HCT116 (cell line): ENCODE measurements around the gene RNF13. TPM values are rescaled to one million over a fixed set of nuclear protein-coding genes. Genes with fewer than 3 reads are reported as not detected.

Experiments
- ATAC-seq: fragments of 200-7000 bp; cut with Tn5 transposase; 2 replicates; pipeline ENCODE4 v1.9.1; 2020; ENCODE audit warnings: mild to moderate bottlenecking, moderate library complexity
- BruUV-seq: library from RNA; stranded (reverse); fragments of 400-500 nt; replicated peaks from 2 replicates; lab custom pipeline; 2021; lab: Mats Ljungman, UMichigan
- CTCF ChIA-PET: fragments of 300-600 bp; sonication (Branson Sonifier 250); formaldehyde crosslinking; loops from one replicate; lab custom pipeline; 2021; ENCODE audit warnings: antibody characterized with exemption; lab: Charles Lee
- POLR2A ChIA-PET: fragments of 300-600, 350-600 bp; sonication (Branson Sonifier 250); formaldehyde crosslinking; loops from one replicate; lab custom pipeline; 2021; ENCODE audit warnings: antibody characterized with exemption; lab: Charles Lee
- RAD21 ChIA-PET, 2 experiments: fragments of 300-600 bp; sonication (Branson Sonifier 250); formaldehyde crosslinking; loops; one replicate each; lab custom pipeline; 2023; ENCODE audit warnings: low total read pairs in 2 of 2; ENCODE audit not compliant: uncharacterized antibody in 2 of 2, unreplicated experiment in 2 of 2, low non-redundant PET in 1 of 2; lab: Charles Lee
- DNase-seq: peaks from one replicate; pipeline ENCODE4 v3.0.0-alpha.2; 2010; ENCODE audit warnings: low read depth, low spot score
- H2AFZ ChIP-seq: fragments of 200-600 bp; shearing (Covaris generic), sonication (generic); 2 replicates; pipeline ENCODE4 v1.6.1; 2017; ENCODE audit warnings: low read depth, mixed run types, mixed read lengths, antibody characterized with exemption, low read length; ENCODE audit not compliant: poor library complexity, severe bottlenecking
- H3K27ac ChIP-seq: 2 replicates; pipeline ENCODE4 v1.5.1; 2012; ENCODE audit warnings: low read depth, low read length
- H3K27me3 ChIP-seq: fragments of 200-600 bp; sonication (generic); 2 replicates; pipeline ENCODE4 v1.6.1; 2016; ENCODE audit warnings: mixed run types, low read length, mixed read lengths; ENCODE audit not compliant: insufficient read depth
- H3K36me3 ChIP-seq, 2 experiments: fragments of 200-500 bp in 1 of 2; fragments of 200-600 bp in 1 of 2; sonication (Bioruptor generic) in 1 of 2; sonication (generic) in 1 of 2; 2 replicates each; pipeline versions ENCODE4 v1.5.1 to v1.6.1; 2014 to 2016; ENCODE audit warnings: low read length in 2 of 2, inconsistent platforms in 1 of 2, mixed read lengths in 1 of 2, mixed run types in 1 of 2; ENCODE audit not compliant: insufficient read depth in 2 of 2, control insufficient read depth in 1 of 2
- H3K4me1 ChIP-seq, 2 experiments: fragments of 200-600 bp in 1 of 2; sonication (generic) in 1 of 2; 2 replicates each; pipeline versions ENCODE4 v1.5.1 to v1.6.1; 2012 to 2017; ENCODE audit warnings: low read length in 2 of 2, inconsistent platforms in 1 of 2, mild to moderate bottlenecking in 1 of 2, mixed read lengths in 1 of 2, mixed run types in 1 of 2, moderate library complexity in 1 of 2; ENCODE audit not compliant: insufficient read depth in 2 of 2, control insufficient read depth in 1 of 2
- H3K4me2 ChIP-seq: fragments of 200-600 bp; sonication (generic); 2 replicates; pipeline ENCODE4 v1.6.1; 2017; ENCODE audit warnings: mixed run types, low read length, mixed read lengths
- H3K4me3 ChIP-seq, 2 experiments: fragments of 200-600 bp in 1 of 2; sonication (generic) in 1 of 2; replicated peaks in 1 of 2; 2 replicates each; pipeline ENCODE4 v1.5.1; 2011 to 2016; ENCODE audit warnings: low read length in 2 of 2, control low read depth in 1 of 2, low read depth in 1 of 2, mild to moderate bottlenecking in 1 of 2, mixed read lengths in 1 of 2, mixed run types in 1 of 2
- H3K79me2 ChIP-seq: fragments of 200-600 bp; sonication (generic); 2 replicates; pipeline ENCODE4 v1.6.1; 2017; ENCODE audit warnings: mild to moderate bottlenecking, mixed run types, low read length, moderate library complexity, mixed read lengths; ENCODE audit not compliant: insufficient read depth
- H3K9ac ChIP-seq: fragments of 200-600 bp; sonication (generic); 2 replicates; pipeline ENCODE4 v1.6.1; 2016; ENCODE audit warnings: low read length, mixed read lengths
- H3K9me2 ChIP-seq: fragments of 200-600 bp; sonication (generic), shearing (Covaris generic); 2 replicates; pipeline ENCODE4 v1.6.1; 2017; ENCODE audit warnings: mixed run types, mild to moderate bottlenecking, moderate library complexity; ENCODE audit not compliant: insufficient read depth
- H3K9me3 ChIP-seq, 2 experiments: fragments of 200-500 bp in 1 of 2; fragments of 200-600 bp in 1 of 2; sonication (Bioruptor generic) in 1 of 2; sonication (generic) in 1 of 2; 2 replicates each; pipeline ENCODE4 v1.6.1; 2014 to 2017; ENCODE audit warnings: low read length in 2 of 2, mixed read lengths in 2 of 2, inconsistent platforms in 1 of 2, low read depth in 1 of 2, mild to moderate bottlenecking in 1 of 2, mixed run types in 1 of 2, moderate library complexity in 1 of 2; ENCODE audit not compliant: control insufficient read depth in 1 of 2, insufficient read depth in 1 of 2
- H4K20me1 ChIP-seq: fragments of 200-600 bp; sonication (generic), shearing (Covaris generic); 2 replicates; pipeline ENCODE4 v1.6.1; 2017; ENCODE audit warnings: mixed run types, mild to moderate bottlenecking, moderate library complexity; ENCODE audit not compliant: insufficient read depth
- EGR1 ChIP-seq: IDR thresholded peaks from 2 replicates; pipeline ENCODE4 v1.6.1; 2012; ENCODE audit warnings: low read depth
- ELF1 ChIP-seq: IDR thresholded peaks from 2 replicates; pipeline ENCODE4 v1.6.1; 2012; ENCODE audit warnings: low read depth, borderline replicate concordance
- EZH2phosphoT487 ChIP-seq: fragments of 200-600 bp; IDR thresholded peaks from 2 replicates; pipeline ENCODE4 v1.6.1; 2018; ENCODE audit warnings: antibody characterized with exemption, borderline replicate concordance
- JUND ChIP-seq: IDR thresholded peaks from 2 replicates; pipeline ENCODE4 v1.6.1; 2012
- REST ChIP-seq: IDR thresholded peaks from 2 replicates; pipeline ENCODE4 v1.6.1; 2012; ENCODE audit warnings: low read depth
- TCF7L2 ChIP-seq: IDR thresholded peaks from 2 replicates; pipeline ENCODE4 v1.7.0; 2011; ENCODE audit warnings: borderline replicate concordance, inconsistent platforms; ENCODE audit not compliant: insufficient read depth, insufficient read length; ENCODE audit errors: extremely low read depth
- YY1 ChIP-seq: IDR thresholded peaks from 2 replicates; pipeline ENCODE4 v1.6.1; 2011; ENCODE audit warnings: low read length, low read depth, moderate library complexity, mild to moderate bottlenecking; ENCODE audit not compliant: insufficient replicate concordance; ENCODE audit errors: extremely low read depth
- ZFX ChIP-seq: fragments of 450-650 bp; IDR thresholded peaks from 2 replicates; pipeline ENCODE4 v1.6.1; 2017
- intact Hi-C: fragments of 100-400 bp; cut with micrococcal nuclease; formaldehyde crosslinking; loops from 2 replicates; pipeline ENCODE4 v1.10.0; 2022
- total RNA-seq: library from RNA; stranded (reverse); gene quantifications from one replicate; pipeline ENCODE4 v1.2.1, GENCODE V29; 2021; ENCODE audit not compliant: unreplicated experiment

RNF13 gene
- total RNA-seq, 1 experiment from 2014 or later: 39.9 TPM

DNA sequence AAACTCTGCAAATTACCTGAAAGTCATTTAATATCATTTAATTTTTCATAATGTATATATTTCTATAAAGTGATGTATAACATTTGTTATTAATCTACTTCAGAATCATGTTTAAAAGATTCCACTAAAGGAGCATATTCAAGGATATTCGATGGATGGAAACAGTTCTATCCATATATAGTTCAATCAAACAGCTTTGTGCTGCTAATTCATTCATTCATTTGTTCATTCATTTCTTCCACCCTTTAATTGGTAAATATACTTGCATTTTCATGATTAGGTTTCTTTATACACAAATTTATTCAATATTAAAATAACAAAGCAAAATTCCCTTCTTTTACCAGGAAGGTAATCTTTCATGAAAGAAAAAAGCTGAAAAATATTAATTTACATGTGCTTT is 64.7 kb downstream of the RNF13 start:
- DNase-seq: no peak

More for the DNA sequence above, 64.7 kb downstream of the RNF13 start:
- RAD21 ChIA-PET: interaction anchor here in 1 of 2 experiments (0.7 kb wide), 1 partner anchor 12 kb away, joined by 3 read pairs; no protein-coding TSS in a partner anchor
- Histone ChIP-seq H3K36me3 (0 out of 4 replicates have a peak, but pooled peaks cover 0 to 3% of the 10 kb centered on the region in 2 experiments), H3K4me1 (no peaks in the 10 kb centered on the region), H3K9me2 (no peaks in the 10 kb centered on the region), H3K27ac (no peak overlapping the region), H3K27me3 (no peaks in the 10 kb centered on the region), H2AFZ (no peak overlapping the region), H3K79me2 (no peaks in the 10 kb centered on the region)
- BruUV-seq: no TSS peak
- TF ChIP-seq ZFX: no peak
- no peak for TF ChIP-seq JUND
- no peak for TF ChIP-seq ELF1
- no peak for TF ChIP-seq EZH2phosphoT487
- no peak for TF ChIP-seq REST
- TF ChIP-seq YY1: no peak
- TF ChIP-seq TCF7L2: no peak
- no peak for TF ChIP-seq EGR1
- TF ChIP-seq, all 23 proteins: peak for 0
- H3K9me3 ChIP-seq: no peaks in the 10 kb centered on the region
- ATAC-seq: no peak
- H3K9ac ChIP-seq: no peak overlapping the region
- POLR2A ChIA-PET: no interaction called here
- intact Hi-C loops: no loop called here
- no peaks in the 10 kb centered on the region for H4K20me1 ChIP-seq
- no peak overlapping the region for H3K4me3 ChIP-seq
- H3K4me2 ChIP-seq: no peak overlapping the region
- CTCF ChIA-PET: no interaction called here
